Mesodermal cell (in vitro differentiated cells): Measurements from ENCODE around the gene RAB35.

Experiments
- H3K27ac ChIP-seq: 2 replicates; pipeline ENCODE4 v1.7.0; 2013; ENCODE audit warnings: mild to moderate bottlenecking, low read depth, low read length, moderate library complexity; ENCODE audit not compliant: severe bottlenecking
- H3K36me3 ChIP-seq: 2 replicates; pipeline ENCODE4 v1.7.1; 2013; ENCODE audit warnings: mild to moderate bottlenecking, low read length, moderate library complexity; ENCODE audit not compliant: control insufficient read depth, insufficient read depth
- H3K4me1 ChIP-seq: one replicate; pipeline ENCODE4 v1.7.1; 2013; ENCODE audit warnings: mild to moderate bottlenecking, low read length; ENCODE audit not compliant: insufficient read depth, control insufficient read depth, poor library complexity, severe bottlenecking
- H3K4me3 ChIP-seq: 2 replicates; pipeline ENCODE4 v1.7.0; 2013; ENCODE audit warnings: low read length, control low read depth, mild to moderate bottlenecking; ENCODE audit not compliant: insufficient read depth, poor library complexity, severe bottlenecking; ENCODE audit errors: extremely low read depth
- H3K9me3 ChIP-seq: 2 replicates; pipeline ENCODE4 v1.7.1; 2013; ENCODE audit warnings: mild to moderate bottlenecking, low read length, moderate library complexity; ENCODE audit not compliant: control insufficient read depth
- WGBS, 2 experiments: methylation state at CpG; one replicate each; pipeline ENCODE4 v1.1.5; 2013; ENCODE audit warnings: missing lambda C conversion rate in 2 of 2; ENCODE audit not compliant: insufficient coverage in 2 of 2; 5-methylcytosine and 5-hydroxymethylcytosine counted together

RAB35 gene

GRCh38 chr12:120094485-120094884, 22.1 kb downstream of the RAB35 start:
- H3K9me3 ChIP-seq: no peaks in the 10 kb centered on the region
- H3K4me3 ChIP-seq: no peak overlapping the region
- 78 to 87% methylated on average over 9 of the region's 9 CpGs for WGBS, 2 experiments
- H3K4me1 ChIP-seq: peaks cover 34% of the 10 kb centered on the region
- no peak overlapping the region for H3K27ac ChIP-seq
- H3K36me3 ChIP-seq: peaks cover 57% of the 10 kb centered on the region

- no peaks in the 10 kb centered on the region for H3K9me3 ChIP-seq
- peaks cover 34% of the 10 kb centered on the region for H3K4me1 ChIP-seq
- peaks cover 51% of the 10 kb centered on the region for H3K36me3 ChIP-seq
- no peak overlapping the region for H3K4me3 ChIP-seq
- H3K27ac ChIP-seq: peak overlapping the region; percentile 79
- 31% methylated on average over 8 to 10 of the region's 17 CpGs for WGBS, 2 experiments
Observed at GRCh38 chr12:120093592-120094355, 22.8 kb downstream of the RAB35 start.

GRCh38 chr12:120093336-120093591, 23.3 kb downstream of the RAB35 start:
- H3K9me3 ChIP-seq: no peaks in the 10 kb centered on the region
- peaks cover 45% of the 10 kb centered on the region for H3K36me3 ChIP-seq
- peak overlapping the region; percentile 79 for H3K27ac ChIP-seq
- H3K4me3 ChIP-seq: no peak overlapping the region
- WGBS, 2 experiments: 59 to 85% methylated on average over 4 of the region's 4 CpGs
- peaks cover 34% of the 10 kb centered on the region for H3K4me1 ChIP-seq

- no peaks in the 10 kb centered on the region for H3K9me3 ChIP-seq
- H3K4me1 ChIP-seq: peaks cover 34% of the 10 kb centered on the region
- 90 to 95% methylated on average over 15 to 22 of the region's 23 CpGs for WGBS, 2 experiments
- H3K4me3 ChIP-seq: no peak overlapping the region
- H3K36me3 ChIP-seq: peaks cover 40% of the 10 kb centered on the region
- peak overlapping the region; percentile 79 for H3K27ac ChIP-seq
Observed at GRCh38 chr12:120092551-120093335, 23.8 kb downstream of the RAB35 start.

- no peaks in the 10 kb centered on the region for H3K9me3 ChIP-seq
- no peak overlapping the region for H3K4me3 ChIP-seq
- H3K36me3 ChIP-seq: peaks cover 29% of the 10 kb centered on the region
- WGBS, 2 experiments: 94% methylated on average over 12 of the region's 12 CpGs
- H3K27ac ChIP-seq: no peak overlapping the region
- H3K4me1 ChIP-seq: peaks cover 33% of the 10 kb centered on the region
Observed at GRCh38 chr12:120091371-120092090, 25.0 kb downstream of the RAB35 start.

GRCh38 chr12:120090626-120091295, 25.8 kb downstream of the RAB35 start:
- Histone ChIP-seq H3K27ac (no peak overlapping the region), H3K4me1 (peaks cover 30% of the 10 kb centered on the region)
- 92 to 95% methylated on average over 15 to 18 of the region's 19 CpGs for WGBS, 2 experiments

GRCh38 chr12:120090206-120090605, 26.3 kb downstream of the RAB35 start:
- H3K36me3 ChIP-seq: peaks cover 16% of the 10 kb centered on the region
- peaks cover 26% of the 10 kb centered on the region for H3K4me1 ChIP-seq
- H3K27ac ChIP-seq: no peak overlapping the region
- H3K4me3 ChIP-seq: no peak overlapping the region
- WGBS, 2 experiments: 84 to 88% methylated on average over 3 of the region's 3 CpGs
- H3K9me3 ChIP-seq: no peaks in the 10 kb centered on the region

More at GRCh38 chr12:120090626-120091295, 25.8 kb downstream of the RAB35 start:
- no peak overlapping the region for H3K4me3 ChIP-seq
- H3K9me3 ChIP-seq: no peaks in the 10 kb centered on the region
- H3K36me3 ChIP-seq: peaks cover 21% of the 10 kb centered on the region

- H3K4me3 ChIP-seq: no peak overlapping the region
- WGBS, 2 experiments: 88 to 92% methylated on average over 2 of the region's 2 CpGs
- H3K9me3 ChIP-seq: no peaks in the 10 kb centered on the region
- peaks cover 22% of the 10 kb centered on the region for H3K4me1 ChIP-seq
- no peak overlapping the region for H3K27ac ChIP-seq
- peaks cover 16% of the 10 kb centered on the region for H3K36me3 ChIP-seq
Observed at GRCh38 chr12:120089796-120090195, 26.8 kb downstream of the RAB35 start.

GRCh38 chr12:120089105-120089504, 27.4 kb downstream of the RAB35 start:
- H3K27ac ChIP-seq: no peak overlapping the region
- peaks cover 16% of the 10 kb centered on the region for H3K36me3 ChIP-seq
- H3K9me3 ChIP-seq: no peaks in the 10 kb centered on the region
- H3K4me3 ChIP-seq: no peak overlapping the region
- peaks cover 15% of the 10 kb centered on the region for H3K4me1 ChIP-seq
- WGBS, 2 experiments: 96 to 97% methylated on average over 5 to 7 of the region's 8 CpGs

- no peaks in the 10 kb centered on the region for H3K9me3 ChIP-seq
- peaks cover 8% of the 10 kb centered on the region for H3K36me3 ChIP-seq
- peak overlapping the region; percentile 31 for H3K4me3 ChIP-seq
- peak overlapping the region; percentile 57 for H3K27ac ChIP-seq
- WGBS, 2 experiments: 1 to 2% methylated on average over 45 to 50 of the region's 55 CpGs
- H3K4me1 ChIP-seq: peaks cover 4% of the 10 kb centered on the region
Observed at GRCh38 chr12:120086801-120087621, 29.5 kb downstream of the RAB35 start.
